Breast epithelium (tissue), 3 donors: ENCODE measurements around the gene ACVRL1.

Experiments
- POLR2A ChIP-seq: fragments of 450-650 bp; IDR thresholded peaks from one replicate; pipeline ENCODE4 v1.6.1; 2016; ENCODE audit warnings: antibody characterized with exemption, mild to moderate bottlenecking, moderate library complexity
- POLR2AphosphoS5 ChIP-seq, 3 donors: sonication (generic); formaldehyde crosslinking; IDR thresholded peaks; one replicate each; pipeline ENCODE4 v1.6.1; 2017; ENCODE audit warnings: antibody characterized with exemption in 3 of 3
- TF ChIP-seq, protein P1 (sequence below), 3 donors: fragments of 450-650 bp; IDR thresholded peaks; one replicate each; pipeline ENCODE4 v1.5.1; 2016 to 2017; ENCODE audit warnings: antibody characterized with exemption in 3 of 3, mild to moderate bottlenecking in 3 of 3, moderate library complexity in 3 of 3

DNA sequence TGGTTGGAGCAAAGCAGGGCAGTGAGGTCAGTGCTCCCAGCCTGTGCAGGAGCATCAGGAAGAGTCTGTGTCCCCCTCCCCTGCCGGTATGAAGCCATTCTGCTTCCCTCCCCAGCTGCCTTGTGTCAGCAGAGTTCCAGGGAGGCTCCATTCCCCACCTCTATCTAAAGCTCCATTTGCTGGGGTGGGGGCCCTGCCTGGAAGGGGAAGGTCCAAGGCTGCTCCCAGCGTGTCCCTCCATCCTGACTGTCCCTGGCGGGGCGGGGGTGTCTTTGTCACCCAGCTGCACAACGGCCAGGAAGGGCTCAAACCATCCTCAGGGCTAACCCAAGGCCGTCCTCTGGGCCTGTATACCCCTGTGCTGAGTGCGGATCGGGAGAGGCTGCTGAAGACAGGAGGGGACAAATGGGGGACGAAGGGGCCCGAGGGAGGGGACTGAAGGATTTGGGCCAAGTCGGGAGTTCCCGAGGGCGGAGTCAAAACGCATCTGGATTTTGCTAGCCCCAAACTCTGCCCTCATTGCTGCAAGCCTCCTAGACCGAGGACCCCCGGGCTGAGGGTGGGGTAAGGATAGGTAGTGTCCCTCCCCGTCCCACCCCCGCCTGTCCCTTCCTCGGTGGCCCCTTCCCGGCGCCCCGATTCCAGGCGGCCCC, 748 bp upstream of the ACVRL1 start:
- TF ChIP-seq, protein P1, sequence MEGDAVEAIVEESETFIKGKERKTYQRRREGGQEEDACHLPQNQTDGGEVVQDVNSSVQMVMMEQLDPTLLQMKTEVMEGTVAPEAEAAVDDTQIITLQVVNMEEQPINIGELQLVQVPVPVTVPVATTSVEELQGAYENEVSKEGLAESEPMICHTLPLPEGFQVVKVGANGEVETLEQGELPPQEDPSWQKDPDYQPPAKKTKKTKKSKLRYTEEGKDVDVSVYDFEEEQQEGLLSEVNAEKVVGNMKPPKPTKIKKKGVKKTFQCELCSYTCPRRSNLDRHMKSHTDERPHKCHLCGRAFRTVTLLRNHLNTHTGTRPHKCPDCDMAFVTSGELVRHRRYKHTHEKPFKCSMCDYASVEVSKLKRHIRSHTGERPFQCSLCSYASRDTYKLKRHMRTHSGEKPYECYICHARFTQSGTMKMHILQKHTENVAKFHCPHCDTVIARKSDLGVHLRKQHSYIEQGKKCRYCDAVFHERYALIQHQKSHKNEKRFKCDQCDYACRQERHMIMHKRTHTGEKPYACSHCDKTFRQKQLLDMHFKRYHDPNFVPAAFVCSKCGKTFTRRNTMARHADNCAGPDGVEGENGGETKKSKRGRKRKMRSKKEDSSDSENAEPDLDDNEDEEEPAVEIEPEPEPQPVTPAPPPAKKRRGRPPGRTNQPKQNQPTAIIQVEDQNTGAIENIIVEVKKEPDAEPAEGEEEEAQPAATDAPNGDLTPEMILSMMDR (IDR thresholded peaks at IDR 0.05): no peak
- no peak for TF ChIP-seq POLR2A
- no peak for TF ChIP-seq POLR2AphosphoS5 (IDR thresholded peaks at IDR 0.05)
